Subcutaneous adipose tissue (tissue), 4 donors: ENCODE results near the gene ATP9B. TPM values are rescaled to one million over a fixed set of nuclear protein-coding genes. Genes with fewer than 3 reads are reported as not detected.

ENCODE experiments used
- total RNA-seq, 4 donors: library from RNA; depleted of rRNA; stranded (reverse); fragments of >200 nt; gene quantifications; one replicate each; pipeline ENCODE4 v1.1.0, GENCODE V29; 2016
- TF ChIP-seq, protein P1 (sequence below): fragments of 450-650 bp; IDR thresholded peaks from one replicate; pipeline ENCODE4 v1.5.1; 2016; ENCODE audit warnings: low read depth, mild to moderate bottlenecking, control low read depth, antibody characterized with exemption, moderate library complexity

The ATP9B gene
- total RNA-seq, 4 donors from 2014 or later: 38.8 to 58.5 (median 45.3) TPM

DNA sequence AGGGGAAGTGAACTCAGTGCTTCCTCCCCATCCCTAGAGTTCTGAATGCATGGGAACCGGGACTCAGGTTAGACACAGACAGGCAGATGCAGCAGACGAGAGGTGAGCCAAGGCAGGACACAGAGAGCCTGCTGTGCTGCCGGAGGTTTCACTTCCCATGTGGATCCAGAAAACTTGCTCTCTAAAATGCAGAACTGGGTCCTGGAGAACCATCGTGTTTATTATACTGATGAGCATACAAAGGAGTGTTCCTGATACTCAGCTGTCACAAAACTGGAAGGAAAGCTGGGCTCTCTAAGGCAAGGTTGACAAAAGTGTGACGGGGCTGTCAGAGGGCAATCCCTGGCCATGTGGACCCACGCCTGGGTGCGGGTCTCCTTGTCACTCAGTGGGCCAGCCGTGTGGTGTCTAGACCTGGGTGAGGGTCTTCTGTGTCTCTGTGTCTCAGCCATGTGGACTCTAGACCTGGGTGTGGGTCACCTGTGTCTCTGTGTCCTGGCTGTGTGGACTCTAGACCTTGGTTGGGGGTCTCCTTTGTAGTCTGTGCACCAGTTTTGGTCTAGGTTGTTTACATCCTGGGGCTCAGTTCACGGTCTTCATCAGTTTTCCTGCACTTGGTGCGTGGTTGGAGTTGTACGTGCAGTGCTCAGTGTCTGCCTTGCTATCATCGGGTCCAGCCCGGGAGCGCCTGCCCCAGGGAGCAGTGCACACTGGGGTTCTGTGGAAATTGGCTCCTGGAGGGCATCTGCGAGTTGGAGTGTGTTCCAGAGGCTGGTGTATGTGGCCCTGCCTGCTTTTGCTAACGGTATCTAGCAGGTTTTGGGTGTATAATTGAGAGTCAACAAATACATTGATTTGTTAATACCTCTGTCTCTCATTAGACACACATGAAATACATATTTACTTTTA, 141.1 kb downstream of the ATP9B start:
- TF ChIP-seq, protein P1, sequence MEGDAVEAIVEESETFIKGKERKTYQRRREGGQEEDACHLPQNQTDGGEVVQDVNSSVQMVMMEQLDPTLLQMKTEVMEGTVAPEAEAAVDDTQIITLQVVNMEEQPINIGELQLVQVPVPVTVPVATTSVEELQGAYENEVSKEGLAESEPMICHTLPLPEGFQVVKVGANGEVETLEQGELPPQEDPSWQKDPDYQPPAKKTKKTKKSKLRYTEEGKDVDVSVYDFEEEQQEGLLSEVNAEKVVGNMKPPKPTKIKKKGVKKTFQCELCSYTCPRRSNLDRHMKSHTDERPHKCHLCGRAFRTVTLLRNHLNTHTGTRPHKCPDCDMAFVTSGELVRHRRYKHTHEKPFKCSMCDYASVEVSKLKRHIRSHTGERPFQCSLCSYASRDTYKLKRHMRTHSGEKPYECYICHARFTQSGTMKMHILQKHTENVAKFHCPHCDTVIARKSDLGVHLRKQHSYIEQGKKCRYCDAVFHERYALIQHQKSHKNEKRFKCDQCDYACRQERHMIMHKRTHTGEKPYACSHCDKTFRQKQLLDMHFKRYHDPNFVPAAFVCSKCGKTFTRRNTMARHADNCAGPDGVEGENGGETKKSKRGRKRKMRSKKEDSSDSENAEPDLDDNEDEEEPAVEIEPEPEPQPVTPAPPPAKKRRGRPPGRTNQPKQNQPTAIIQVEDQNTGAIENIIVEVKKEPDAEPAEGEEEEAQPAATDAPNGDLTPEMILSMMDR: no peak

DNA sequence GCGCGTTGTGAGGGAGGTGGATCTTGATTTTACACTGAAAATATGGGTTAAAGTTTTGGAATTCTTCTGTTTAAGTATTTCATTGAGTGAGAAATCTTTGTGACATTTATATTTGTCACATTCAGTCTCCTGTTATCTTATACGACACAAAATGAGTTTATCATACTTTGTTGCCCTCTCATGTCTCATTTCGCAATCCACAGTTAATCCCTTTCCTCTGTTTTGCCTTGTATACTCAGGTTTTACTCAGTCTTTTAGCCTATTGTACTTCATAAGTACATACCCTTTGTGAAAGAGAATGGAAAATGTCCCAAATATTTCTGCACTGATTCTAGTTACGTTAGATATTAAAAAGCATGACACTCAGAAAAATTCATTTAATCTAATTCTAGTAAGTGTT, 142.7 kb downstream of the ATP9B start:
- TF ChIP-seq, protein P1: no peak

DNA sequence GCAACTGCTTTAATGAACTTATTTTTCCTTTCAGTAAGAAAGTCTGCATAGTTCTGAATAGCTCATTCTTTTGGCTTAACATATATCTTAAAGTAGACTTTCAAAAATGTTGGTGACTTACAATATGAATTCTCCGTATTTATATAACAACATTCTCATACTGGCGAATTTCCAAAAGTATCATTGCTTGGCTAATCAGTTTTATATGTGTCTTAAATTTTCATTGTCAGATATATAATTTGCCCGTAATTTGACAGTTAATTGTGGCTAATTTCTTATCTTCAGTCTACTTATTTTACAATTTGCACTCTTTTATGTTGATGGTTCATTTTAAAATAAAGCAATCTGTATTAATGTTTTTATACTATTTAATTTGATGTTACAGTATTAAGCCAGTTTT, 144.9 kb downstream of the ATP9B start:
- TF ChIP-seq, protein P1: no peak

DNA sequence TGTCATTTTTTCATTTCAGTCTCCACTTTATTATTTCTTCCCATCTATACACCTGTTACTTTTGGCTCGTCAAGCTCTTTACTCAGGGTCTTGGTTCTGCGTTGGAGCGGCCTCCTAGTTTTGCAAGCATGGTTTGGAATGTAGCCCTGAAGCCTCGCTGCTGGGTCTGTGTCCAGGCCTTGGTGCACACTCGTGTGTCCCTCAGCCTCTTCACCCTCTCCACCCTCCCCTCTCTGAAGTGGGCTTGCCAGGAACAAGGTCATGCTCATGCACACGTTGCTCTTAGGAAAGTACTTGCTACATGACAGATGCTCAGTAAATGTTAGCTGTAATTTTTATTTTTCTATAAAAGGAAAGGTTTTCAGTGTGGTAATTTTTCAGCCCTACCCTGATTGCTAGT, 147.0 kb downstream of the ATP9B start:
- TF ChIP-seq, protein P1: no peak

DNA sequence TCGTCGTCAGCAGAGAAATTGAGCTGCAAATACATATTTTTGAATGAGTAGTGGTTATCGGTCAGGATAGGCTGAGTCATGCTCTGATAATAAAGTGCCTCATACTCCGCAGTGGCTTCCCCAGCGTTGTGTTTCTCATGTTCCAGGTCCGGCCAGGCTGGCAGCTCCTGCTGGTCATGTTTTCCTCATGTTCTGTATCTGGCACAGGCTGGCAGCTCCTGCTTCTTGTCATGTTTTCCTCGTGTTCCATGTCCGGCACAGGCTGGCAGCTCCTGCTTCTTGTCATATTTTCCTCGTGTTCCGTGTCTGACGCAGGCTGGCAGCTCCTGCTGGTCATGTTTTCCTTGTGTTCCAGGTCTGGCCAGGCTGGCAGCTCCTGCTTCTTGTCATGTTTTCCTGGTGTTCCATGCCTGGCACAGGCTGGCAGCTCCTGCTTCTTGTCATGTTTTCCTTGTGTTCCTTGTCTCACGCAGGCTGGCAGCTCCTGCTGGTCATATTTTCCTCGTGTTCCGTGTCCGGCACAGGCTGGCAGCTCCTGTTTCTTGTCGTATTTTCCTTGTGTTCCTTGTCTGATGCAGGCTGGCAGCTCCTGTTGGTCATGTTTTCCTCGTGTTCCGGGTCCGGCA, 148.9 kb downstream of the ATP9B start:
- TF ChIP-seq, protein P1: no peak

DNA sequence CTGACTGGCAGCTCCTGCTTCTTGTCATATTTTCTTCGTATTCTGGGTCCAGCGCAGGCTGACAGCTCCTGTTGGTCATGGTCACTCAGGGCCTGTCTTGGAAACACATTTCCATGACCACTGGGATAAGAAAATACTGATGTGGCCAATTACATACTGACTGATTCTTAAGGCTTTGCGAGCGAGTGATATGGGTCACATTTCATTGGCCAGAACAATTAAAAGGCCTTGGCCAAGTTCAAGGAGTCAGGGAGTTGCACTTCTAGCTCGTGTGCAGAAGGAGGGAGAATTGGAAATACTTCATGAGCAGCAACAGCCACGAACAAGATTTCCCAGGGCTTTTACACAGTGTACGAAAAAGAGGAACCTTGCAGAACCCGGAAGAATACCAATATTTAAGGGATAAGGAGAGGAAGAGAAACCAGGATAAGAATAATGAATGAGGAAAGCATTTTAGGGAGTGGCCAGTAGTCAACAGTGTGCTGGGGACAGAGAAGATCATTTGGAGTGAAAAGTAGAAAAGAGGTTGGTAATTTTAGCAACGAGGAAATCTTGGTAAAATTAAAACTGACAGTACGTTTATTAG, 149.5 kb downstream of the ATP9B start:
- TF ChIP-seq, protein P1: no peak

DNA sequence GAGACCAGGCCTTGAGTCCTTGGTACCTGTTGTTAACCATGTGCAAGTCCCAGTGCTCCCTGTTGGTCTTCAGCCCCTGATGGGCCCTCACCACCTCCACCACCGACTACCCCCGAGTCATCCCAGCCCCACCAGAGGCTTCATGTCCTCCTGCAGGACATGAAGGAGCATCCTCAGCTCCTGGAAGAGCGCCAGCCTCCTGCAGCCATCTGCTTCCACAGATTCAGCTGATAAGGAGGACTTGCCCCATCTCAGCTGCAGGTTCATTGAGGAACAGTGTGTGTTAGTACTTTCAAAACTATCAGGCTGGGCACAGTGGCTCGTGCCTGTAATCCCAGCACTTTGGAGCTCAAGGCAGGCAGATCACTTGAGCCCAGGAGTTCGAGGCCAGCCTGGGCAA, 151.9 kb downstream of the ATP9B start:
- TF ChIP-seq, protein P1: no peak
